T-helper 2 cell (primary cell): ENCODE measurements around the gene GABARAPL1.

ENCODE experiments used
- DNase-seq, 5 experiments: peaks; one replicate each; pipeline versions ENCODE4 v3.0.0 to v3.0.0-alpha.2; 2012 to 2022

GABARAPL1 gene

GRCh38 chr12:10235761-10236631 lies 23.3 kb downstream of the GABARAPL1 start:
- peak in 4 of 5 experiments; percentile 8 to 40 (median 24) for DNase-seq

- no peak for DNase-seq
These were observed 24.0 kb downstream of the GABARAPL1 start for GRCh38 chr12:10236720-10237119.

- DNase-seq = no peak
These were observed 25.8 kb downstream of the GABARAPL1 start for GRCh38 chr12:10238526-10238925.

GRCh38 chr12:10241290-10241689 lies 28.6 kb downstream of the GABARAPL1 start:
- no peak for DNase-seq

GRCh38 chr12:10241727-10242126 lies 29.1 kb downstream of the GABARAPL1 start:
- no peak for DNase-seq

GRCh38 chr12:10242539-10242938 lies 29.9 kb downstream of the GABARAPL1 start:
- DNase-seq = no peak

GRCh38 chr12:10243818-10244520 lies 31.3 kb downstream of the GABARAPL1 start:
- DNase-seq = peak in 2 of 5 experiments; percentile 32 to 40

GRCh38 chr12:10247436-10248058 lies 34.9 kb downstream of the GABARAPL1 start:
- DNase-seq = no peak

GRCh38 chr12:10249690-10250455 lies 37.2 kb downstream of the GABARAPL1 start:
- DNase-seq = peak in 1 of 5 experiments; percentile 21

GRCh38 chr12:10251669-10252068 lies 39.0 kb downstream of the GABARAPL1 start:
- DNase-seq = no peak

GRCh38 chr12:10252201-10252600 lies 39.5 kb downstream of the GABARAPL1 start:
- DNase-seq = no peak

GRCh38 chr12:10256064-10256463 lies 43.4 kb downstream of the GABARAPL1 start:
- no peak for DNase-seq

GRCh38 chr12:10260927-10261326 lies 48.2 kb downstream of the GABARAPL1 start:
- no peak for DNase-seq

- DNase-seq = no peak
These were observed 55.4 kb downstream of the GABARAPL1 start for GRCh38 chr12:10268037-10268436.

- no peak for DNase-seq
These were observed 59.8 kb downstream of the GABARAPL1 start for GRCh38 chr12:10272467-10272866.
